ENCODE results near the gene C1orf141. TPM values are rescaled to one million over a fixed set of nuclear protein-coding genes. Genes with fewer than 3 reads are reported as not detected.

Gene C1orf141
- total and polyA plus RNA-seq, 2 of the 8 experiments (the other 6 are each of a cell fraction or from before 2014, with no cell fraction given), result not detected

DNA sequence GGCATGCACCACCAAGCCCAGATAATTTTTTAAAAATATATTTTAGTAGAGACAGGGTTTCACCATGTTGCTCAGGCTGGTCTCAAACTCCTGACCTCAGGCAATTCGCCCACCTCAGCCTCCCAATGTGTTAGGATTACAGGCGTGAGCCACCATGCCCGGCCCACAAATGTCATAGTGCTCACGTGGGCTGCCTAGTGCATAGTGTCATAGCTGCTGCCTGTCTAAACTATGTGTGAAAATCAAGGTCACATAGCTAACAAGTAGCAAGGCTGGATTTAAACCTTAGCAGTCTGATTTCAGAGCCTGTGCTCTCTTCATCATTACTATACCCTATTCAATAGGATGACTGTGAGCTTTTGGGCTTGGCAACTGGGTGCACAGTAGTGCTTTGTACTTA lies 10.3 kb downstream of the C1orf141 start (continued):
- TF ChIP-seq SP1 (IDR thresholded peaks at IDR 0.05; ENCODE audit: low read depth, low read length), result no peak
- no peak for TF ChIP-seq ASH2L (IDR thresholded peaks at IDR 0.05; ENCODE audit: low read length)
- no peak for TF ChIP-seq POLR2A (IDR thresholded peaks at IDR 0.05; ENCODE audit: control extremely low read depth in 1 of 2, low read depth in 2 of 2, low read length in 2 of 2)
- TF ChIP-seq TCF12 (IDR thresholded peaks at IDR 0.05; ENCODE audit: low read depth, low read length), result no peak
- TF ChIP-seq SIN3A (conservative IDR thresholded peaks at IDR 0.05 in 1 of 2, IDR thresholded peaks at IDR 0.05 in 1 of 2; ENCODE audit: low read depth in 1 of 2, low read length in 2 of 2), result no peak
- TF ChIP-seq CHD2 (IDR thresholded peaks at IDR 0.05; ENCODE audit: low read length), result no peak
- no peak for TF ChIP-seq ZNF274 (IDR thresholded peaks at IDR 0.05; ENCODE audit: borderline replicate concordance, extremely low read depth, low read length)
- TF ChIP-seq TAF1 (IDR thresholded peaks at IDR 0.05; ENCODE audit: low read depth, low read length), result no peak

All from H1 (cell line).